GM18858 (cell line): Measurements from ENCODE around the gene LRRC7.
"Not testable (repeated sequence)": the region's sequence is repeated elsewhere in the genome, so short reads cannot be mapped to it uniquely, and the experiment has no call there.

Experiments
- ATAC-seq: cut with Tn5 transposase; IDR thresholded peaks from one replicate; pipeline ENCODE4 v1.9.1; 2021; ENCODE audit not compliant: unreplicated experiment

The LRRC7 gene

GRCh38 chr1:69693921-69694675 is 126.4 kb downstream of the LRRC7 start:
- ATAC-seq: no peak

GRCh38 chr1:69697340-69697739 is 129.6 kb downstream of the LRRC7 start:
- ATAC-seq: no peak

DNA sequence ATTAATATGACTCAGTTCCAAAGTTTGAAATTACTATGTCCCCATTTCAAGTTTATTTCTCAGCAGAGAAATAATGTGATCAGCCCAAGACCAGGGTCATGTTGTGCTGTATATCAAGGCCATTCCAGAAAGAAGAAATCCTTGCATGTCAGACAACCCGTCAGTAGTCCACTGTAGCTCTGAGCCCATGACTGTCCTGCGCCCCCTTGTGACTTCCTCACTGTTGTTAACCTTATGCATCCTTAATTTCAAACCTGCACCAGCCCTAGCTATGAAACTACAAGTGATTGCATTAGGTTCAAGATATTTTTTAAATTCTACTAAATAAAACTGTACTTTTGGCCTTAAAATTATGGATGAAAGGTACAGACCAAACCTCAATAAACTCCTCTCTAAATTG is 133.0 kb downstream of the LRRC7 start:
- ATAC-seq: no peak

- ATAC-seq: no peak
These were observed 134.4 kb downstream of the LRRC7 start for GRCh38 chr1:69702085-69702484.

DNA sequence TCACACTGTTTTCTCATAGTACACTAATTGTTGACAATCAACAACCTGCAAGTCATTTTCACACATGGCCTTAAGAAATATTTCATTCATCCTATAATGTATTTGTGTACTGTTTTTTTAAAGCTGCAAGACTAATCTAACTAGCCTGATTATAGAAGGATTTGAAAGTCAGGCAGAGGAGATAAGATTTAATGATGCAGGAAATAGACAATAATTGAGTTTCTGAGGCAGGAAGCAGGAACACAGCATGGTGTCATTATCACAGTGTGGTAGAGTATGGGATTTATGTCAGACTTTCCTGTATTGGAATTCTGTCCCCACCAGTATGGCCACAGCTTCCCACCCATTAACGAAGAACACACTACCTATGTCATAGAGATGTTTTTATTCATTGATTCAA is 138.8 kb downstream of the LRRC7 start:
- ATAC-seq: no peak

GRCh38 chr1:69707103-69707502 is 139.4 kb downstream of the LRRC7 start:
- ATAC-seq: no peak

DNA sequence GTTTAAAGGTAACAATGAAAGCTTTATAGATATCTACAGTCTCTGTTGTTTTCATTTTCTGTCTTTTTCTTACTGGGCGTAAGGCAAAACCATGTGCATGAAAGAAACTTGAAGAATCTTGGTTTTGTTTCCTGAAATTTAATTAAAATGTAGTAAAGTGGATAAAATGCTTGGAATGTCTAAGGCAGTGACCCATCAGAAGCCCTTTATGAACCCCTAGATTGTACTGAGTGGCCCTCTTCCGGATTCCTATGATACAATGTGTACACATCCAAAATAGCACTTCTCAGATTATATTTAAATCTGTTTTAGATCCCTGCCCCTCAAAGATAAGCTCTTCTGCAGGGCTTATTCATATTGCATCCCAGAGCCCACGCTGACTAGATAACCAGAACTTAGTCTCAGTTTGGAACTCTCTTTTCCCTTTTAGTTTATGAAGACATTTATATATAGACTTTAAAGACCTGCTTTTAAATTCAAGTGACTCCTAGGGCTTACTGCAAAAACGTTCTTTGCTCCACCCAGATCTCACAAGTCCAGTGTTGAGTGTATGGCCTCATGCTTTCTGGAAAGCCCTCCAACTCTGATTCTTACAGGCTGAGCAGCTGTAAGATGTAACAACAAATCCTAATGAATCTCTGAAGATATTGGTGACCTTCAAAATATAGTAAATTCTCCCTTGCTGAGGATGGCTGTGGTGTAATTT is 142.9 kb downstream of the LRRC7 start:
- no peak for ATAC-seq

DNA sequence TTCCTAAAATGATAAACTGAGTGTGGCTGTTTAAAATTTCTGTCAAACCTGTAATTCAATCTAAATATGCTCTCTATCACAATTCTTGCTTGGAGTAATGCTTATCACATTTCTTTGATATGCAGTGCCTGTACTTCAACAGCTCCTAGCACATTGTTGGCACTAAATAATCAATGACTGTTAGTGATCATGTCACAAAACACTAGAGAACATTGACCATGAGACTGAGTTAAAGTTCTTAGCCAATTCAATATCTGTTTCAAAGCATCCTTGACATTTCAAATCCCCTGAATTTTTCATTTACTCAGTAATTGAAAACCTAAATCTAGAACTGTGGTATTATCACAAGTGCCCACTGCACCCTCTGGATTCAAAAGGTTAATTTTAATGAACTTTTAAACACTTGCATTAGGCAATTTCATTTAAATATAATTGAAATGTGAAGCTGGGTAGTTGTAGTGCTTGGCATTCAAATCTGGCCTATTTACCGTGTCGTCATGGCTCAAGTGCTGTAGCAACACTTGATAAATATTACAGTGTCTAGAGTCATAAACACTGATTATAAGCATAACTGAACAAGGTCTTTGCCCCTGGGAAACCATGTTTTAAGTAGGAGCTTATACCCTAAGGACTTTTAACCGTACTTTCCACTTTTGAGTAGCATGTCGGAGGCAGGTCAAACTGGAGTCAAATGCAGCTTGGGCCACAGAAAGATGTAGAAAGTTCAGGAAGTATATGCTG is 143.6 kb downstream of the LRRC7 start:
- no peak for ATAC-seq

DNA sequence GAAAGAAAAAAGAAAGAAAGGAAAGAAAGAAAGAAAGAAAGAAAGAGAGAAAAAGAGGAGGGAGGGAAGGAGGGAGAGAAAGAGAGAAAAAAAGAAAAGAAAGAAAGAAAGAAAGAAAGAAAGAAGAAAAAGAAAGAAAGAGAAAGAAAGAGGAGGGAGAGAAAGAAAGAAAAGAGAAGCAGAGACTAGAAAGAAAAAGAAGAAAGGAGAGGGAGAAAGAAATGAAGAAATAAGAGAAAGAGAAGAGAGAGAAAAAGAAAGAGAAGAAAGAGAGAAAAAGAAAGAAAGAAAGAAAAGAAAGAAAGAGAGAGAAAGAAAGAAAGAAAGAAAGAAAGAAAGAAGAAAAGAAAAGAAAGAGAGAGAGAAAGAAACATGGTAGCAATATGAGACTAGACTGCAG is 150.1 kb downstream of the LRRC7 start:
- ATAC-seq: not testable (repeated sequence)

GRCh38 chr1:69728206-69728605 is 160.5 kb downstream of the LRRC7 start:
- no peak for ATAC-seq

GRCh38 chr1:69733061-69733460 is 165.3 kb downstream of the LRRC7 start:
- no peak for ATAC-seq

DNA sequence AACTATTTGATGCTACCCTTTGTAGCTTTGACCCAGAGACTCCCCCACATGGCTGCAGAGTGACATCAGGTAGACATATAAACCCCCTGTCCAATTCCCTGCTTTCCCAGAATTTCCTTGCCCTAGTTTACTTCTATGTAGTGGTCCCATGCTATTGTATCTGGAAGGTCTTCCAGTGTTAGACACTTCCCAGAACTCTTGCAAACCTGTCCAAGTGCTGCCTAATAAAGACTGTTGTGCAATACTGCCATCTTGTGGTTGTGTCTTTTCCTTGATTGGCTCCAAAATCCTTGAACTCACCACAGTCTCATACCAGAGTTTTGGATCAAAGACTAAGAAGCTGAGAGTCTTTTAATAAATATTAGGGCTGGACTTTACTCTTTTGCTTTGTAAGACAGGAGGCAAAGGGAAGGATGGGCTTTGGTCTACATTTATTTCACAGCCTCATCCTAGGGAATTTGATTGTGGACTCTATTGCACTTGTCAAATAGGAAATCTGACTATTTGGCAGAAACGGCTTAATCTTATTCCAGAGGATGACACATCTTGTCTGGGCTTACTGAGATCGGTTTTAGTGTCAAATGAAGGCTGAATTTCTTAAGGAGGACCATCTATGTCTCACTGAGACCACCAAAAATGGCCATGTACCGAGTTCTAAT is 169.9 kb downstream of the LRRC7 start:
- ATAC-seq: peak; percentile 83

DNA sequence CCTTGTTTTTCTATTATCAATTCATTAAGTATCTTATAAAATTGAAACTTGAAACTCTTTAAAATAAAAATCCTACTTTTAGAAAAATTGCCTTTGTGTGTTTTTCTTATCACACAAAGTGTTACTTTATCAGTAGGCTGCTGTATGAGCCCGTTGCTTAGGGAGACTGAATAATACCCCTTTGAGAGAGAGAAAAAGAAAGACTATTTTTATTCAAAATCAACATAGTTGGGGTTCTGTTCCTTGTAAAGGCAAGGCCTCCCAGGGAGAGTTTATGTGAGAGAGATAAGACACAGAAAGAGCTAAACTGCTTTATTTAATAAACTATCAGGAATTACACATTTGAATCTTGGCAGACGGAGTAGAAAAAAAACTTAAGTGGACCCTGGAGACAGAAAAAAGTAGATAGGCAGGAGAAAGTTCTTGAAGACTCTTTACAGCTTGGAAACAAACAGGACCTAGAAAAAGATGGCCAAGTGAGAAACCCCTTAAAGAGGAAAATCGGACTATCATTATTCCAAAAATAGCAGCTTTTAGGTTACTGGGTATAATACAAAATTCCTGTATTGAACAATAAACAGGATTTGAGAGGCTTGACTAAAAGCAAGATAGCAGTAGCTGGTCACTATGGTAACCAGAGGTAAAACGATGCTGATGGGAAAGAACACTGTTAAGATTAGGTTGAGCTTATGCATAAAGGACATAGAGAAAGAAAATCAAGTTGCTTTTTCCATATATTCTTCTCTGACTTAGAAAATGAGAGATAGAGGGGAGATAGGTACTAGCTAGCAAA is 170.9 kb downstream of the LRRC7 start:
- ATAC-seq: no peak

- no peak for ATAC-seq
These were observed 171.5 kb downstream of the LRRC7 start for GRCh38 chr1:69739251-69739605.

DNA sequence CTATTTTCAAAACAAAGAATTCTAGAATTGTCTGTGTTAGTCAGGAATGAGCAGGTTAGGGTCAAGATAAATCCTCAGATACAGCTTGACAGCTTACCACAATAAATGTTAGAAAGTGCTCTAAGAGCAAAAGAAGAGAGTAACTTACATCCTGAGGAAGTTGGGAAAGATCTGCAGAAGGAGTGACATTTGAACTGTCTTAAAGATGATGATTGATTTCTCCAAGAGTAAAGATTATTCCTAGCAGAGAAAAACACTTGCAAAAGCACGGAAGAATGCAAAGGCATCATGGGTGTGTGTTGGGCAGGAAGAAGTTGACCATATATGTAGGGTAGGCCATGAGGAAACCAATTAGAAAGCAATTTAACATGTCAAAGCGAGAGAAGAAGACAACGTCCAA is 175.4 kb downstream of the LRRC7 start:
- ATAC-seq: no peak

GRCh38 chr1:69744381-69744780 is 176.7 kb downstream of the LRRC7 start:
- ATAC-seq: no peak

- ATAC-seq: no peak
These were observed 179.5 kb downstream of the LRRC7 start for GRCh38 chr1:69747207-69747606.

DNA sequence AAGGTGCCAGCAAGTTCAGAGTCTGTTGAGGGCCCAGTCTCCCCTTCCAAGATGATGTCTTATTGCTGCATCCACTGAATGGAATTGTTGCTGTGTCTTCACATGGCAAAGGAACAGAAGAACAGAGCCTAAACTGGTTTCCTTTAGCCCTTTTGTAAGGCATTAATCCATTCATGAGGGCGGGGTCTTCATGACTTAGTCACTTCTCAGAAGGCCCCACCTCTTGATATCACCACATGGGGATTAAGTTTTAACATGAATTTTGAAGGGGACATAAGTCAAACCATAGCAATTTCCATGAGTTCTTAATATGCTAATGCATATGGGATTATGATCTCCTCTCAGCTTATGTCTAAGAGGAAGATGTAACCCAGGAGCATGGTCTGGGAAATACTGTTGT is 182.9 kb downstream of the LRRC7 start:
- ATAC-seq: no peak

GRCh38 chr1:69752831-69753230 is 185.1 kb downstream of the LRRC7 start:
- ATAC-seq: no peak

DNA sequence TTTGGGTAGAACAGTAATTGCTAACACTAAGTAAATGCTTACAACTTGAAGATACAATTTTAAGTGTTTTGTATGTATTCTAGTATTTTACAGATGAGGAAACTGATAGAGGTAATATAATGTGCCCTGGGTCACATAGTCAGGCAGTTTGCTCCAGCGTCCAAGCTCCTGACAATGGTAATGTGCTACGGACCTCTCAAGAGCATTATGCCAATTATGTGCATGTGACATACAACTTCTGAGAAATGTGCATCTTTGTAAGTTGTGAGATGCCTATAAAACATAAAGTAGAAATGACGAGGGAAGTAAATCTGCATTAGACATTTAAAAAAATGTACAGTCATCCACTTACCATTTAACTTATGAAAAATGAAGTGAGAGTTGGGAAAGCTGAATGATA is 186.8 kb downstream of the LRRC7 start:
- no peak for ATAC-seq

DNA sequence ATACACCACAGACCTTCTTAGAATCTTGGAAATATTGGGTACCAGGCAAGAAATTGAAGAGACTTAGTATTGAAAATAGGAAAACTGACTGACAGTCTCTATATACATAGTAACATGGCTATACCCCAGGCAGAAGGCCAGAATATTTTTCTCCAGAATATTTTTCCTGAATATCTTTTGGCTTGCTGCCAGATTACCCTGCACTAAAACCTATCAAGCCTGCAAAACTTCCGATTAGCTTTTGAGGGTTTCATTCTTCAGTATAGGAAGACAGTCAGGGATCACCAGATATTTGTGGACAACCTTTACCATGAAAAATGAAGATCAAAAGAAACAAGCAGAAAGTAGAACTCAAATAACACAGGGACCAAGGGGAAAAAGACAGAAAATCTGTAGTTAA is 187.9 kb downstream of the LRRC7 start:
- ATAC-seq: no peak
